Thoracic aorta (tissue), 2 donors: ENCODE results near the gene TLCD3B. TPM values are rescaled to one million over a fixed set of nuclear protein-coding genes. Genes with fewer than 3 reads are reported as not detected.

ENCODE experiments used
- ATAC-seq: fragments of 150-250 bp; one replicate; pipeline ENCODE4 v1.8.0; 2017; ENCODE audit warnings: low read depth; ENCODE audit not compliant: insufficient number of reproducible peaks, low FRiP score
- DNase-seq: peaks from one replicate; pipeline ENCODE4 v3.0.0-alpha.2; 2020; ENCODE audit warnings: low spot score
- H3K27ac ChIP-seq, 2 donors: fragments of 200-600 bp; sonication (generic); 1 replicate in 1 of 2; 2 replicates in 1 of 2; pipeline ENCODE4 v1.5.1; 2016; ENCODE audit warnings: mild to moderate bottlenecking in 2 of 2, moderate library complexity in 2 of 2
- H3K27me3 ChIP-seq: fragments of 200-600 bp; sonication (generic); replicated peaks from 2 replicates; pipeline ENCODE4 v1.6.0; 2016; ENCODE audit warnings: mild to moderate bottlenecking; ENCODE audit not compliant: insufficient read depth
- H3K36me3 ChIP-seq: fragments of 200-600 bp; sonication (generic); one replicate; pipeline ENCODE4 v1.5.1; 2016
- H3K4me1 ChIP-seq, 2 donors: fragments of 200-600 bp; sonication (generic); 1 replicate in 1 of 2; 2 replicates in 1 of 2; pipeline versions ENCODE4 v1.5.1 to v1.6.0; 2016; ENCODE audit warnings: low read depth in 2 of 2, mild to moderate bottlenecking in 1 of 2; ENCODE audit not compliant: control insufficient read depth in 1 of 2
- H3K4me3 ChIP-seq: fragments of 200-600 bp; sonication (generic); 2 replicates; pipeline ENCODE4 v1.5.1; 2016; ENCODE audit warnings: mild to moderate bottlenecking
- H3K9me3 ChIP-seq: fragments of 200-600 bp; sonication (generic); 2 replicates; pipeline ENCODE4 v1.5.1; 2016
- total RNA-seq, 2 donors: library from RNA; depleted of rRNA; stranded (reverse); fragments of >200 nt; gene quantifications; one replicate each; pipeline versions ENCODE4 v1.1.0 to v1.2.3, GENCODE V29; 2016
- TF ChIP-seq, protein P1 (sequence below): fragments of 200-600 bp; sonication (generic); IDR thresholded peaks from one replicate; pipeline ENCODE4 v1.5.1; 2019; ENCODE audit warnings: antibody characterized with exemption

The TLCD3B gene
- total RNA-seq, 2 donors from 2014 or later: not detected

DNA sequence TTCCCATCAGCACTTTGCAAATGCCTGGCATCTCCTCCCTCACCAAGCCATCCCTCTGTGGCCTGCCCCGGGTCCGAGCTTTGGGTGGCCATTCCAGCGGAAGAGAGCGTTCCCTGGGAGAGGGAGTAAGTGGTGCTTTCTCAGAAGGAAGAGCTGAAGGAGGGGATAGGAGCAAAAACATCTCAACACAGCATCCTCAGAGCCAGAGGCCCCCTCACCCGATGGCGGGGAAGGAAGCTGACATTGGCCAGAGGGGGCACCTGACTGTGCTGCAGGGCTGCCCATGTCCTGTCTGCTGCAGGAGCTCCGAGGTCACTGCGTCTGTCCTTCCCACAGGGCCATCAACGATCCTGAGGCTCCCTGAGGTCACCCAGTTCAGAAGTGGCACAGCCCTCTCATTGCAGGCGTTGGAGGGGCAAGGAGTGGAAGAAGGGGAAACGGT lies 427 bp upstream of the TLCD3B start:
- H3K36me3 ChIP-seq: no peaks in the 10 kb centered on the region
- no peaks in the 10 kb centered on the region for H3K9me3 ChIP-seq
- H3K4me1 ChIP-seq: peaks cover 2 to 8% of the 10 kb centered on the region in 2 donors
- H3K27ac ChIP-seq: no peak overlapping the region
- H3K4me3 ChIP-seq: no peak overlapping the region
- DNase-seq (no peak), ATAC-seq (no peak)
- peaks cover 19% of the 10 kb centered on the region for H3K27me3 ChIP-seq
- TF ChIP-seq, protein P1, sequence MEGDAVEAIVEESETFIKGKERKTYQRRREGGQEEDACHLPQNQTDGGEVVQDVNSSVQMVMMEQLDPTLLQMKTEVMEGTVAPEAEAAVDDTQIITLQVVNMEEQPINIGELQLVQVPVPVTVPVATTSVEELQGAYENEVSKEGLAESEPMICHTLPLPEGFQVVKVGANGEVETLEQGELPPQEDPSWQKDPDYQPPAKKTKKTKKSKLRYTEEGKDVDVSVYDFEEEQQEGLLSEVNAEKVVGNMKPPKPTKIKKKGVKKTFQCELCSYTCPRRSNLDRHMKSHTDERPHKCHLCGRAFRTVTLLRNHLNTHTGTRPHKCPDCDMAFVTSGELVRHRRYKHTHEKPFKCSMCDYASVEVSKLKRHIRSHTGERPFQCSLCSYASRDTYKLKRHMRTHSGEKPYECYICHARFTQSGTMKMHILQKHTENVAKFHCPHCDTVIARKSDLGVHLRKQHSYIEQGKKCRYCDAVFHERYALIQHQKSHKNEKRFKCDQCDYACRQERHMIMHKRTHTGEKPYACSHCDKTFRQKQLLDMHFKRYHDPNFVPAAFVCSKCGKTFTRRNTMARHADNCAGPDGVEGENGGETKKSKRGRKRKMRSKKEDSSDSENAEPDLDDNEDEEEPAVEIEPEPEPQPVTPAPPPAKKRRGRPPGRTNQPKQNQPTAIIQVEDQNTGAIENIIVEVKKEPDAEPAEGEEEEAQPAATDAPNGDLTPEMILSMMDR: no peak

DNA sequence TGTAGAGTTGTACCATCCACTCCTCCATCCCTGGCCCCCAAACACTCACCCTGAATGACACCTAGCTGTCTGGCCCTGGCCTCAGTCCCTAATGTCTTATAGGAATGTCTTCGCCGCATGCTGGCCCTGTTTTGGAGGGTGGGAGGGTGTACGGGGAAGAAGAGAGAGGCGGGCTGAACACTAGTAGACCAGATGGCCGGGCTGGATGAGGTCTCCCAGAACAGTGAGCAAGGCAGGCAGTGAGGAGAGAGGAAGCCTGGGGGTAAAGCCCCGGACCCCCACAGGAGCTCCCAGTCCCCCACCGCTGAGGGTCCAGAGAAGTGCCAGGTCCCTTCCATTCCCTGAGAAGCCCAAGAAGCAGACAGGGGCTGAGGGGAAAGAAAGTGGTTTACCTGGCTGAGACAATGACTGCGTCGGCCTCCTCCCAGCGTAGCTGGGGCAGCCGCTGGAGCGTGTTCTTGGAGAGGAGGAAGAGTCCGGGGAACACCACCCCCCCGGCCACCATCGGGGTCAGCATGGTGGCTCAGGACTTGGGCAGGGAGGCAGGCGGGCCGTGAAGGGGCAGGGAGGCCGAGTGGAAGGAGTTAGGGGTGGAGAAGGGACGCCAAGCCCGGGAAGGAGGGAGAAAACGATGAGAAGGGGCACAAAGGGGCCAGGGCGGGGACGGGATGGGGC lies 923 bp downstream of the TLCD3B start:
- Histone ChIP-seq H3K27me3 (peaks cover 19% of the 10 kb centered on the region), H3K27ac (no peak overlapping the region), H3K9me3 (no peaks in the 10 kb centered on the region), H3K36me3 (no peaks in the 10 kb centered on the region), H3K4me3 (no peak overlapping the region), H3K4me1 (peaks cover 2 to 8% of the 10 kb centered on the region in 2 donors)
- no peak for DNase-seq
- TF ChIP-seq, protein P1: no peak
- ATAC-seq: no peak

DNA sequence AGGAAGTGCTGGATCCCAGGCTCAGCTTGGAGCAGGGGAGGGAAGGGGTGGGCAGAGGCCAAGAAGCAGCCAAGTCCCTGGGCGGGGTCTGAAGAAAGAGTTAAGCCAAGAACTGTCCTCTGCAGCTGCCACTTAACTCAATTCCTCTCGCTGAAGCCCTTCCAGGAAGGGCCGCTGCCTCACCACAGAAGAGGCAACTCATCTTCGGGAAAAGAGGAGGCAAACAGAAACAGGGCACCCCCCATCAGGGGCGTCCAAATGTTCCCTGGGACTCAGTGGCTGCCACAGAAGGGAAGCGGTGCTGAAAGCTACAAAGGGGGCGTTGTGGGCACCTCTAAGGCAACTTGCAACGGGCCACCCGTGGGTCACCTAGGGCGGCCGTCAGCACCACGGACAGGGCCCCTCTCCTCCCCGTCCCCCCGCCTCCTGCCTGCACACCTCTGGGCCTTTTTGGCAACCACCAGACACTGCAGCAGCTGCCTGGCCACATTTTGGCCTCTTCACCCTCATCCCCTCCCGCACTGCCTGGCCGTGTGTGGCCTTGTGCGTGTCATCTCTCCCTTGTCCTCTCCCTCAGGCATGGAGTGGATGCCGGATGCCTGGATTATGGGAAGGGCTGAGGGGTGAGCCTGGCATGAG lies 2.5 kb downstream of the TLCD3B start:
- no peak for ATAC-seq
- H3K4me3 ChIP-seq: no peak overlapping the region

DNA sequence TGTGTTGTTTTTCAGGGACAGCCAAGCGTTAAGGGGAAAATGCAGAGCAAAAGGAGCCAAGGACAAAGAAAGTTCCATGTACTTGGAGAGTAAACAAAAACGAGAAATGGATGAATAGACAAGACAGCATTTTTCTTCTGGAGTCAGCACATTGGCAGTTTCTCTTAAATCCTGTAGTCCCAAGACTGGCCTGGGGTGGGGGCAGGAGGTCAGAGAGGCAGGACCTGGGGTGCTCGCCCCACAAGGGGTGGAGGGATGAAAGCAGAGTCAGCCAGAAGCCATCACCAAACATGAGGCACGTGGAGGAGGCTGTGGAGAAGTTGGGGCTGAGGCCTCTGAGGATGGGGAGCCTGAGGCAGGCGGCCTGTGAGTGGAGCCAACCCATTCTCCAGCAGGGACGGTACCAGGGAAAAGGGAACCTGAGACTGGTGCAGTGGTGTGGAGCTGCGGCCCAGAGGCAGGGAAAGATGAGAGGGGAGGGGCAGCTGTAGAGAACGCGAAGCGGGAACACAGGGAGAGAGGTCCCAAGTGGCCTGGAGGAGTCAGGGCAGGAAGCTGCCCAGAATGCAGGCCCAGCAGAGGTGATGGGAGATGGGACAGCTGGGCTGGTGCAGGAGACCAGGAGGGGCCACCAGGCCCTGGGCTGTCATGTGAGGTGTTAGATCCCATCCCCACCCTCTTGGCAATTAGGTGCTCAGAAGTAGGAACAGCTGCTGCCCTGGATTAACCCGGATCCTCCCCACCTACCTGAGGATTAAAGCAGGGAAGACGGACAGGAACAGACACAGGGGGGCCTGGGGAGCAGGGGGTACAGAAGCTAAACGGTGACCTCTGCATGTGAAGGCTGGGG lies 3.3 kb downstream of the TLCD3B start:
- Histone ChIP-seq H3K9me3 (no peaks in the 10 kb centered on the region), H3K4me3 (no peak overlapping the region), H3K27me3 (peaks cover 13% of the 10 kb centered on the region), H3K4me1 (peaks cover 2 to 8% of the 10 kb centered on the region in 2 donors), H3K27ac (no peak overlapping the region), H3K36me3 (no peaks in the 10 kb centered on the region)
- DNase-seq (no peak), ATAC-seq (no peak)
- TF ChIP-seq, protein P1: no peak

More for the DNA sequence above, 2.5 kb downstream of the TLCD3B start:
- no peak overlapping the region for H3K27ac ChIP-seq
- no peaks in the 10 kb centered on the region for H3K36me3 ChIP-seq
- peaks cover 19% of the 10 kb centered on the region for H3K27me3 ChIP-seq
- H3K9me3 ChIP-seq: no peaks in the 10 kb centered on the region
- TF ChIP-seq, protein P1: no peak
- H3K4me1 ChIP-seq: peaks cover 2 to 8% of the 10 kb centered on the region in 2 donors
- no peak for DNase-seq

DNA sequence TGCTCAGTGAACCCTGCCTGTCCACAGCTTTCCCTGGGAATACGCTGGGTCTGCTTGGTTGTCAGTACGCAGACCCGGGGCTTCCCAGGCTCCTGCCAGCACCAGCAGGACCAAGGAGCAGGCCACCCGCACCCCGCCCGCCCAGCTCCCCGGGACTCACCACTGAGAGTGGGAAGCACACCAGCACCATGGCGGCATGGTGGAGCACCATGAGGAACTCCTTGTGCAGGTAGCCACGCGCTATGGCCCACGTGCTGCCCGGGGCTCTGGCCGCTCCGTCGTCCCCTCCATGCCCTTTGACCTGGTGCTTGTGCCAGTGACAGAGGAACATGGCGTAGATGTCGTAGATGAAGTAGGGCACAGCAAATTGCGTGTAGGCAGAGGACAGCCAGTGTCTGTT lies 4.6 kb downstream of the TLCD3B start:
- Histone ChIP-seq H3K4me1 (peaks cover 5 to 10% of the 10 kb centered on the region in 2 donors), H3K36me3 (no peaks in the 10 kb centered on the region), H3K27me3 (peaks cover 5% of the 10 kb centered on the region), H3K27ac (no peak overlapping the region), H3K4me3 (no peak overlapping the region), H3K9me3 (no peaks in the 10 kb centered on the region)
- ATAC-seq (no peak), DNase-seq (no peak)
- TF ChIP-seq, protein P1: no peak
